A204.1 (cell line): Measurements from ENCODE around the gene DAGLA.

Experiments used
- FAIRE-seq: peaks from 2 replicates; lab custom pipeline; 2012; peaks lifted over from hg19 to GRCh38; lab: Jason Lieb, UNC

Gene DAGLA

GRCh38 chr11:61747192-61747966 is 67.2 kb downstream of the DAGLA start:
- no peak for FAIRE-seq

DNA sequence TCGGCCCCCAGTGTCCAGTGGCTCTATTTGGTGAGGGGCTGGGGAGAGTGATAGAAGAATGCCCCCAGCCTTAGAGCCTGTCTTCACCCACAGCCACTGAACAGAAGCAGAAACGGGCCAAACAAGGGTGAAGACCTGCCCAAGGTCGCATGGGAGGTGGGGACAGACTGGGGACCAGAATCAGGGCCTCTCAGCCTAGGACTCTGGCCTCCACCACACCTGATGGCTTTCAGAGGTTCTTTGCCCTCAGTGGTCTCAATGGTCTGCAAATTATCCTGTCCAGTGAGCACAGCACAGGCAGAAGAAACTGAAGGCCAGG is 67.7 kb downstream of the DAGLA start:
- no peak for FAIRE-seq

GRCh38 chr11:61749591-61750217 is 69.5 kb downstream of the DAGLA start:
- no peak for FAIRE-seq

- FAIRE-seq = no peak
These were observed 70.6 kb downstream of the DAGLA start for GRCh38 chr11:61750631-61751273.

DNA sequence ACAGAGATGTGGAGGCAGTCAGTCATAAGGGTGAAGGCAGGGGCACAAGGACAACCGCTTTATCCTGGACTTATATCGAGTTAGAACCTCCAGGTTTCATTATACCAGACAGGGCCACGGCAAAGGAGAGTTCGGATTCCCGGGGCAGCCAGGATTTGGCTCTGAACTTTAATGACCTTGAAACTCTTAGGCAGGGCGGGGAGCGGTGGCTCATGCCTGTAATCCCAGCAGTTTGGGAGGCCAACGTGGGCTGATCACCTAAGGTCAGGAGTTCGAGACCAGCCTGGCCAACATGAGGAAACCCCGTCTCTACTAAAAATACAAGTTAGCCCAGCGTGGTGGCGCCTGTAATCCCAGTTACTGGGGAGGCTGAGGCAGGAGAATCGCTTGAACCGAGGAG is 71.2 kb downstream of the DAGLA start:
- no peak for FAIRE-seq

GRCh38 chr11:61752117-61752924 is 72.1 kb downstream of the DAGLA start, which contains the start of gene MYRF:
Gene MYRF, plus strand, starts transcription at chr11:61752636. Its CDS starts 109 bp downstream, at chr11:61752745.
- no peak for FAIRE-seq

DNA sequence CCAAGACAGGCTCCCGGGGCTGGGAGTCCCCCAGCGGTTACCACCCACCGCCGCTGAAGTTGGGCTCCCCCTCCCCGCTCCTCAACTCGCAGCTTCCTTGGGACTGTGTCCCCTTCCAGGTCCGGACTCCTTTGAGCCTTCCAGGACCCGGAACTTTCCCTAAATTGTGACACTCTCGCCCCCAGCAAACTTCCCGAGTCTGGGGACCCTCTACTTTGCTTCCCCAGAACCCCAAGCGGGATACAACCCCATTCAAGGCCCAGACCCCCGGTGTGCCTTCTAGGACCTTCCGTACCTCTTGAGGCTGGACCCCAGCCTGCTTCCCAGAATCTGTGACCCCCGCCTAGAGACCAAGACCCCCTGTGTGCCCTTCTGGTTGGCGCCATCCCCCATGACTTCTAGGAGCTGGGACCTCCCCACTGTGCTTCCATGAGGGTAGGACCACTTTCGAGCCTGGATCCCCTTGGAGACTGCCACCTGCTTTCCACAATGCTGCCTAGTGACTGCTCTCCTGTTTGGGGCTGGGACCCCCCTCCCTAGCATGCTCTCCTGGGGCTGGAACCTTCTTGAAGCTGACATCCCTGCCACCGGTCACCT is 72.8 kb downstream of the DAGLA start:
- FAIRE-seq = no peak

DNA sequence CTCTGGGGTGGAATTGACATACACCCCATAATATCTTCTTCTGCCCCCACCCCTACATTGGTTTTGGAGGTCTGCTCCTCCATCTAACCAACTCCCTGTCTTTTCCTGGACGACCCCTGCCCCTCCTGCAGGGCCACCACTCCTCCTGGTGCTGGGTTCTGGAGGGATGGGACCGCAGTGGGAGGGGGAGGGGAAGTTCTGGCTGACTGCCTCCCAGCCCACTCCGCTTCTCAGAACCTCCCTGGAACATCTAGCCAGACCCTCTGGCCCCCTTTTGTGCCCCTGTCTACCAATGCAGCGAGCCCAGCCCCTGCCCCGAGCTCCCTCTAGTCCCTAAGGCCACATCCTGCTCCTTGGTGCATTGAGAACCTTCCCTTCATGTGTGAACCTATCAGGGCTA is 73.5 kb downstream of the DAGLA start:
- no peak for FAIRE-seq

DNA sequence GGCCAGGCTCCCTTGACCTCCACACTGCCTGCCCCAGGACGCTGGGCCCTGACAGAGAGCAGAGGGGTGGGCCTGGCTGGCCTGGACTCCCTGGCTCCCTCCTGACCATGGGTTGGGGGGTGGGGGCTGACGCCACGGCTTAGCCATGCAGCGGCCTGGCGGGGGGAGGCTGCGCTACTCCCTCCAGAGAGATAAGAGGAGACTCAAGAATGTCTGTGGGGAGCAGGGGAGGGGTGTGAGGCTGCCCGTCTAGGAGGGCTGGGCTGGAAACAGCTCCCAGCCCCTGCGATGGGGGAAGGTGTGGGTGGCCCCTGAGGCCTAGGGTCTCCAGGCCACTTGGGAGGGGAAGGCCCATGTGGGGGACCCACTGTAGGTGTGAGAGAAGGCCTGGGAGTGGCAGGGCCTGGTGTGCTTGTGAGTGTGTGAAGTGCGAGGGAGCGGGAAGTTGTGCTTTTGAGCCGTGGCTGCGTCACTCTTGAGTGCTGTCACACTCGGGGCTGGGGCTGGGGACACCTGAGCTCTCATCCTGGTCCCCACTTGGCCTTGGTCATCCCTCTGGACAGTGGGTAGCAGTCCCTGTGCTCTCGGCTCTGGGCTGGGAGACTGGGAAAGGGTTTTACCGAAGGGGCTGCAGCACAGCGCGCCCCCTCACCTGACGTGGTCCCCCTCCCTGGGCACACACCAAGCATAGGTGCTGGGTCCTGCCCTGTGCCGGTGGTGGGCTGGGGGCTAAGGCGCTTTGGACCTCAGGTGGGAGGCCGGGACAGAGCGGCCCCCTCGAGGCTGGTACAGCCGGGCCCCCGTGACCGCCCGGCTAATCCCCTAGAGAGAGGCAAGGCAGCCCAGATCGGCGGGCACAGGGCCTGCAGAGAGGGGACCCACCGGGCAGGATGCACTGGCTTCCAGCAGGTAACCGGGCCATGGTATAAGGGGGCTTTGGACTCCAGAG is 74.6 kb downstream of the DAGLA start:
- FAIRE-seq = no peak

- no peak for FAIRE-seq
These were observed 75.9 kb downstream of the DAGLA start for GRCh38 chr11:61756147-61756451.

- FAIRE-seq = no peak
These were observed 76.4 kb downstream of the DAGLA start for GRCh38 chr11:61756452-61757212.

DNA sequence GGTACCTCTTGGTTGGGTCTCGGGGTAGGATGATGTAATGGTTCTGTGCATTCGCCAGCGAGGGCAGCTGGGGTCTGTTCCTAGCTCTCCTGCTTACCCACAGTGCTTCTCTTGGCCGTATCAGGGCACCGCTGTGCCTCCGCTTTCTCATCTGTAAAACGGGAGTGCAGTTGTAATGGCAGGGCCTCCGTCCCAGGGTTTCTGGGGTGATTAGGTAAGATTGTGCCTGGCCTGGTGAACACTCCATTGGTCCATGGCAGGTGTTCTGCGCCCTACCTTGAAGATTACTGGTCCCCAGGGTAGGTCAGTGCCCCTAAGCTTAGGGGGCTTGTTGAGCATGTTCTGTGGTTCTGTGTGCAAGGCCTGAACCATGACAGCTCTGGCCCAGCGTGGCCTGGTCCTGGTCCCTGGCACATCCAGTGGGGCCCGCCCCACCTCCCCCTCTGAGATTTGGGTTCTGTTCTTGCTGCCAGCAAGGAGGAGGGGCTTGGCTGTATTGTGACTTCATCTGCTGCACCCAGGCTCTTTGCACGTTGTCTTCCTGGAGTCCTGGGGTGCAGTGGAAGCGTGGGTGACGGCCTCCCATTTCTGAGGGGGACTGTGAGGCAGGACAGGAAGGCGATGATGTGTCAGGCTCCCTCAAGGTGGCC is 77.1 kb downstream of the DAGLA start:
- no peak for FAIRE-seq

GRCh38 chr11:61760946-61761345 is 80.8 kb downstream of the DAGLA start:
- FAIRE-seq = no peak

- no peak for FAIRE-seq
These were observed 81.4 kb downstream of the DAGLA start for GRCh38 chr11:61761440-61762222.

DNA sequence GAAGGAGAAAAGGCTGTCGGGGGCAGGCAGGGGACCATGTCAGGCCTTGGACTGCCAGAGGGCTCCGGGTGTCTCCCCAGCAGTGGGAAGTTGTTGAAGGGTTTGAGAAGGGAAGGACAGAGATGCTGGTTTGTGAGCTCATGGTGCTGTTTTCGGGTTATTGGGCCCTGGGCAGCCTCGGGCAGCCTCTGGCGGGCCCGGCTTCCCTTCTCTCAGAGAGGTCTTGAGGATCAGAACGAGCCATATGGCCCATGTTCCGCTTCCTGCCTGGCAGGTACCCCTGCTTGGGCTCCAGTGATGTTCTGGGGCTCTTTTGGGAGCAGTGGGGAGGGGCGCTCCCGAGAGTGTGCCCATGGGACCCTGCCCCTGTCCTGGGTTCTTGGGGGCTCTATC is 82.0 kb downstream of the DAGLA start:
- FAIRE-seq = no peak

GRCh38 chr11:61762798-61763197 is 82.6 kb downstream of the DAGLA start:
- no peak for FAIRE-seq

DNA sequence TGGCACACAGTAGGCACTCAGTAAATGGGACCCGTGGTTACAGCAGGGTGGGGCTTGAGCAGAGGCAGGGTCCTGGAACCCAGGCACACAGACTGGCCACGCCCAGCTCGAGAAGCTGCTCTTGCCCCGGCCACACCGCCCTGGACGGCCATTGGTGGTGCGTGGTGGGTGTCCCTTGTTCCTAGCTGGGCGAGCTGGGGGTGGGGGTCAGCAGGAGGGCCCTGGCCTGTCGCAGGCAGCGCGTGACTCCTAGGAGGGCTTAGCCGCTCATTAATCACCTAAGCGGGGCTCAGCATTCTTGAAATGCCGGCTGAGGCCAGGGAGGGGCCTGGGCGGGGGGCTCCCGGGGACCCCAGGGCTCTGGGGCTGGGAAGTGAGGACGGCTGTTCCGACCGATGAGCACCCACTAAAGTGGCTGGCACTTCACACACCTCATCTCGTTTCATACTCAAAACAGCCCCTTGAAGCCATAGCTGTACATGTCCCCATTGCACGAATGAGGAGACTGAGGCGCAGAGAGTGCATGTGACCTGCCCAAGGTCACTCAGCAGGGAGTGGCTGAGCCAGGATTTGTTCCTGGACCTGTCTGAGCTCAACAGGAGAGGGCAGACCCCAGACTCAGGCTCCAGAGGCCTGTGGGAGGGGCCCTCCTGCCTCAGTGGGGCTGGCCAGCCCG is 83.9 kb downstream of the DAGLA start:
- no peak for FAIRE-seq

DNA sequence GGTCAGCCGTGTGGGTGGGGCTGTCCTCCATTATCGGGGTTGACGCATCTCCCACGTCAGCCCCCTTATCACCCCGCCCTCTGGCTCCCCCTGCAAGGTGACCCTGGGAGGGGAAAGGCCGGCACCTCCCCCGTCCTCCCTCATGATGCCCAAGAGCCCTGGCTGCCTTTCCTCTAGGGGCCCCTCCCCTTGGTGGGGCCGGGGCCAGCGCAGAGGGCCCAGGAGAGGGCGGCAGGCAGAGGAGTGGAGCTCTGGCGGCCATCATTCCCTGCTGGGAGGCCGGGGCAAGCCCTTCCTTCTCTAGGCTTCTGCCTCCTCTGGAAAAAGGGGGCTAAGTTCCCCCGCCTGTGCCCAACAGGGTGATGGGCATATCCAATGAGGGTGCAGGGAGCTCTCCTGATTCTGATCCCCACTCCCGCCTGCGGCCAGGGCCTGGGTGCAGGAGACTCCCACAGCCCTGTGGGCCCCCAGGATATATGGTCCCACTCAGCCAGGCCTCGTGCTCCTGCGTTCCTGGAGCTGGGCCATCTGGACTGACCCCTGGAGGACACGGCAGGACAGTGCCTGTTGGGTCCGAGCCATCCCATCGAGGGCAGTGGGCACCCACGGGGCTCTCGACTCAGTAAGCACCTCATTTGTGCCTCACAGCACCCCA is 84.5 kb downstream of the DAGLA start:
- no peak for FAIRE-seq
